Aorta (tissue), 5 donors: ENCODE measurements around the gene OGFR. TPM values are rescaled to one million over a fixed set of nuclear protein-coding genes. Genes with fewer than 3 reads are reported as not detected.

ENCODE experiments used
- ATAC-seq: fragments of 200-7000 bp; cut with Tn5 transposase; one replicate; pipeline ENCODE4 v1.9.1; 2022; ENCODE audit warnings: moderate library complexity; ENCODE audit not compliant: low FRiP score
- DNase-seq, 2 donors: peaks; one replicate each; pipeline ENCODE4 v3.0.0-alpha.2; 2020
- H3K27ac ChIP-seq, 2 donors: one replicate each; pipeline ENCODE4 v1.5.1; 2013; ENCODE audit warnings: low read length in 2 of 2, mild to moderate bottlenecking in 2 of 2, moderate library complexity in 2 of 2, control low read depth in 1 of 2, inconsistent platforms in 1 of 2, low read depth in 1 of 2
- H3K27me3 ChIP-seq, 2 donors: one replicate each; pipeline ENCODE4 v1.6.1; 2013; ENCODE audit warnings: control low read depth in 1 of 2, low read length in 1 of 2, mild to moderate bottlenecking in 1 of 2, moderate library complexity in 1 of 2; ENCODE audit not compliant: insufficient read depth in 2 of 2, control insufficient read depth in 1 of 2
- H3K36me3 ChIP-seq, 2 donors: one replicate each; pipeline ENCODE4 v1.6.1; 2013; ENCODE audit warnings: control low read depth in 1 of 2, low read length in 1 of 2, mild to moderate bottlenecking in 1 of 2; ENCODE audit not compliant: insufficient read depth in 2 of 2, control insufficient read depth in 1 of 2
- H3K4me1 ChIP-seq, 2 donors: one replicate each; pipeline ENCODE4 v1.6.1; 2013; ENCODE audit warnings: low read length in 2 of 2, control low read depth in 1 of 2, mild to moderate bottlenecking in 1 of 2, moderate library complexity in 1 of 2; ENCODE audit not compliant: insufficient read depth in 2 of 2, control insufficient read depth in 1 of 2
- H3K4me3 ChIP-seq, 2 donors: one replicate each; pipeline ENCODE4 v1.5.1; 2013; ENCODE audit warnings: low read length in 2 of 2, control low read depth in 1 of 2, mild to moderate bottlenecking in 1 of 2
- H3K9me3 ChIP-seq: one replicate; pipeline ENCODE4 v1.6.1; 2013; ENCODE audit warnings: mild to moderate bottlenecking, low read length; ENCODE audit not compliant: control insufficient read depth
- WGBS, 2 donors: extraction: QIAGEN DNeasy Blood & Tissue Kit; methylation state at CpG; one replicate each; pipeline ENCODE4 v1.1.7; 2013; 5-methylcytosine and 5-hydroxymethylcytosine counted together
- intact Hi-C, 2 donors: fragments of 100-400 bp; cut with DNase I; formaldehyde crosslinking; loops; one replicate each; pipeline versions ENCODE4 v1.14.2 to v1.15.0; 2022
- polyA plus RNA-seq, 2 donors: library from polyadenylated mRNA; stranded (reverse); fragments of 200-250 nt; gene quantifications; one replicate each; pipeline ENCODE4 v1.2.3, GENCODE V29; 2013
- total RNA-seq, 2 donors: library from RNA; stranded (reverse); fragmentation: NEBNext Ultra II Directional; extraction: Animal tissue kit (Norgen Biotek cat#: 25700); gene quantifications; one replicate each; pipeline ENCODE4 v1.2.1, GENCODE V29; 2021
- donor health status: healthy with polysubstance abuse.
- donor health status: Bipolar disorder and iron deficiency.
- donor health status: DM: no; HTN: no; CAD: no.
- donor health status: DM: no; HTN: no; CAD: no.
- donor health status: DM: yes; HTN: yes; CAD: no.

Gene OGFR
- total and polyA plus RNA-seq, 4 donors: 18.5 to 58.8 (median 37.1) TPM

DNA sequence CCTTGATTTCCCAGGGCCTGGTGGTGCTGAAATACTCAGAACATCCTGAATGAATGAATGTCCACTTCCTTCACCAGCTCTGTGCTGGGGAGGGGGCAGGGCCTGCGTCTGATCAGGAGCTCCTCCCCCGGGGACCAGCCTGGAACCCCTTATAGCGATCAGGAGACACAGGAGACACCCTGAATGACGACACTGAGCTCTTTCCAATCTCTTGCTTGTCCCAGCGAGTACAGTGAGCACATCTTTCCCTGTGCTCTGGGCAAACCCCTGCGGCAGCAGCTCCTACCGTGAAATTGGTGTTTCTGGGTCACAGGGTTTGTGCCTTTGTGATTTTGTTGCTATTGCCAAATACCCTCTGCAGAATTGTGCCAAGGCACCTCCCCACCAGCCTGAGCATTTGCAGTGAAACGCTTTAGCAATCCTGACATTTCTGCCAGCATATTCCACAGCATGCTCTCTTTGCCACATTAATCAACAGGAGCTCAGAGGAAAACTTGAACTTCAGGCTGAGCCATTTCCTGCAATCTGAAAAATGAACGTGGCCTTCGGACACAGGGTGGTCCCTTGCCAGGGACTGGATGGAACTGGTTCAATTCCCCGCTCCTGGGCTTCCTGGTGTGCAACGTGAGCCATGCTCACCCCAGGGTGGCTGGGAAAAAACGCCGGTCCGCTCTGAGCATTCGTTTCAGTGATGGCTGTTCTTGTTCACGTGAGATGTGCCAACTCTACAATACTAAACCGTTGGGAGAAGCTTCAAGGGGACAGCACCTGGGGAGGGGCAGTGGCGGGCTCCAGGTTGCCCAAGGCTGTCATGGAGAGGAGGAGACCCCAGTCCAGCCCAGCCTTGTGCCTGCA is 31.4 kb upstream of the OGFR start:
- no peak overlapping the region for H3K4me3 ChIP-seq
- H3K27ac ChIP-seq: no peak overlapping the region
- intact Hi-C loops: no loop called here
- no peaks in the 10 kb centered on the region for H3K36me3 ChIP-seq
- no peaks in the 10 kb centered on the region for H3K9me3 ChIP-seq
- no peaks in the 10 kb centered on the region for H3K4me1 ChIP-seq
- no peaks in the 10 kb centered on the region for H3K27me3 ChIP-seq
- peak in 1 of 2 donors; percentile 29 for DNase-seq
- no peak for ATAC-seq
- WGBS, 2 donors: 7 to 9% methylated on average over 19 of the region's 19 CpGs

DNA sequence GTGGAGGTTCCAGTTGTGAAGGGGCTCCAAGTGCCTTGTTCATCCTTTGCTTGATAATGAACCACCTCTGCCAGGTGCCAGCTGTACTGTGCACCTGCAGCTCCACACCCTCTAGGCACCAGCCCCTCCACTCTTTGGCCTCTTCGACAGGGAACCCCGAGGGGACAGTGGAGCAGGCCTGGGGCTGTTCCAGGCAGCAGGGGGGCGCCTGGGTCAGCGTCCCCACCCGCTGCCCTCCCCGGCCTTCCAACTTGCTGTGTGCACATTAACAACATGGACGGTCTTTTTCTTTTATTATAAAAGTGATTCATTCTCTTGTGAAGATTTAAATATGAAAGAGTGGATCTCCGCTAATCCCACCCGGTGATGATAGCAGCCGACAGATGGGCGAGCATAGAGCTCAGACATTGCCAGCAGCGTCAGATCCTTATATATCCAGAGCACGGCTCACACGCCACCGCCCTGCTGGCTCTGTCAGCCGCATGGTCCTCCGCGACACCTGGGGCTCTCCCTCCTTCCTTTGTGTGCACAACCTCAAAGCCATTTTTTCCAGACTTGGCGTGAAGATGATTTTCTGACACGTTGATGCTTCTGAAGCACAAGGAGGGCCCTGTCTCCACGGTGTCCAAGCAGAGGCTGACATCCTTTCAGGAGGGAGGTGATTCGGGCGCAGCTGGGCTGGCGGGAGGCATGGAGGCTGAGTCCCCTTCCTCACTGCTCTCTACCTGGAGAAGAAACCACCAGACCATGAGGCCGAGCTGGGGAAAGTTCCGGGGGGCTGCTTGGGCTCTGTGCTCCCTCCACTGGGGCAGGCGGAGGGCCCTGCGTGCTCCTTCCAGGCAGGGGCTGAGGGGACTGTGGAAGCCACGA is 30.6 kb upstream of the OGFR start:
- no peaks in the 10 kb centered on the region for H3K4me1 ChIP-seq
- H3K9me3 ChIP-seq: no peaks in the 10 kb centered on the region
- H3K36me3 ChIP-seq: no peaks in the 10 kb centered on the region
- intact Hi-C loops: no loop called here
- 91 to 92% methylated on average over 29 of the region's 29 CpGs for WGBS, 2 donors
- DNase-seq: no peak
- H3K4me3 ChIP-seq: no peak overlapping the region
- ATAC-seq: no peak
- H3K27ac ChIP-seq: no peak overlapping the region
- H3K27me3 ChIP-seq: no peaks in the 10 kb centered on the region

GRCh38 chr20:62774762-62775161 is 29.9 kb upstream of the OGFR start:
- ATAC-seq: no peak
- H3K27me3 ChIP-seq: no peaks in the 10 kb centered on the region
- intact Hi-C loops: no loop called here

GRCh38 chr20:62775206-62775605 is 29.4 kb upstream of the OGFR start:
- H3K4me1 ChIP-seq: no peaks in the 10 kb centered on the region
- no peak for DNase-seq
- no peak overlapping the region for H3K27ac ChIP-seq
- no peaks in the 10 kb centered on the region for H3K27me3 ChIP-seq
- H3K36me3 ChIP-seq: no peaks in the 10 kb centered on the region
- H3K4me3 ChIP-seq: no peak overlapping the region
- ATAC-seq: no peak
- intact Hi-C loops: no loop called here
- no peaks in the 10 kb centered on the region for H3K9me3 ChIP-seq
- 90 to 92% methylated on average over 9 of the region's 9 CpGs for WGBS, 2 donors

More at GRCh38 chr20:62774762-62775161, 29.9 kb upstream of the OGFR start:
- no peak for DNase-seq
- 86 to 88% methylated on average over 8 of the region's 8 CpGs for WGBS, 2 donors
- Histone ChIP-seq H3K4me3 (no peak overlapping the region), H3K9me3 (no peaks in the 10 kb centered on the region), H3K27ac (no peak overlapping the region), H3K4me1 (no peaks in the 10 kb centered on the region), H3K36me3 (no peaks in the 10 kb centered on the region)

- ATAC-seq (no peak), DNase-seq (no peak)
- intact Hi-C loops: no loop called here
- H3K36me3 ChIP-seq: no peaks in the 10 kb centered on the region
- no peak overlapping the region for H3K27ac ChIP-seq
- no peaks in the 10 kb centered on the region for H3K27me3 ChIP-seq
- H3K4me3 ChIP-seq: no peak overlapping the region
- H3K4me1 ChIP-seq: no peaks in the 10 kb centered on the region
- 82 to 87% methylated on average over 24 of the region's 24 CpGs for WGBS, 2 donors
- H3K9me3 ChIP-seq: no peaks in the 10 kb centered on the region
Measured at GRCh38 chr20:62776035-62776691, 28.5 kb upstream of the OGFR start.

DNA sequence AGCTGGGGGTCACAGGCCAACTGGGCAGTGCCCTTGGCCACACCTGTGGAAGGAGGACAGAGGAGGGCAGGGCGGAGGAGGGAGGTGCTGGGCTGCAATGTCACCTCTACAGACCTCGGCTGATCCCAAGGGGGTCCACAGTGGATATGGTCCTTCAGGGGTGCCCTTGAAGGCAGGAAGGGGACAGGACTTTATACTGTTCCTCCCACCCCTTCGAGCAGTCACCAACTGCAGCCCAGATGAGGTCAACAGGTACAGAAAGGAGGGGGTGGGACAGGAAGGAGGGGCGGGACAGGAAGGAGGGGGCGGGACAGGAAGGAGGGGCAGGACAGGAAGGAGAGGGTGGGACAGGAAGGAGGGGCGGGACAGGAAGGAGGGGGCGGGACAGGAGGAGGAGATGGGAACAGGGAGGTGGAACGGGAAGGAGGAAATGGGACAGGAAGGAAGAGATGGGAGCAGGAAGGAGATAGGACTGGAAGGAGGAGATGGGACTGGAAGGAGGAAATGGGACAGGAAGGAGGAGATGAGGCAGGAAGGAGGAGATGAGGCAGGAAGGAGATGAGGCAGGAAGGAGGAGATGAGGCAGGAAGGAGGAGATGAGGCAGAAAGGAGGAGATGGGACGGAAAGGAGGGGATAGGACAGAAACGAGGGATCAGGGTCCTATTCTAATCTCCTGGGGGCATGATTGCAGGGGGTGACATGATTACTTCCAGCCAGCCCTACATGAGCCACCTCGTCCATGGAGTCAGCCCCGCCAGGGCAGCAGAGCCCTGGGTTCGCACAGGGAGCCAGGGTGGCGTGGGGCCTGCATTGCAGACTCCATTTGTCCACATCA is 27.7 kb upstream of the OGFR start:
- DNase-seq (no peak), ATAC-seq (no peak)
- no peak overlapping the region for H3K4me3 ChIP-seq
- H3K27ac ChIP-seq: no peak overlapping the region
- H3K4me1 ChIP-seq: no peaks in the 10 kb centered on the region
- 79 to 85% methylated on average over 14 of the region's 14 CpGs for WGBS, 2 donors
- H3K9me3 ChIP-seq: no peaks in the 10 kb centered on the region
- intact Hi-C loops: no loop called here
- no peaks in the 10 kb centered on the region for H3K27me3 ChIP-seq
- H3K36me3 ChIP-seq: no peaks in the 10 kb centered on the region

- intact Hi-C loops: no loop called here
- ATAC-seq (no peak), DNase-seq (no peak)
- Histone ChIP-seq H3K4me3 (no peak overlapping the region), H3K36me3 (no peaks in the 10 kb centered on the region), H3K27ac (no peak overlapping the region), H3K4me1 (no peaks in the 10 kb centered on the region), H3K27me3 (no peaks in the 10 kb centered on the region), H3K9me3 (no peaks in the 10 kb centered on the region)
- WGBS, 2 donors: 90 to 92% methylated on average over 8 of the region's 8 CpGs
Measured at GRCh38 chr20:62777528-62777830, 27.2 kb upstream of the OGFR start.

DNA sequence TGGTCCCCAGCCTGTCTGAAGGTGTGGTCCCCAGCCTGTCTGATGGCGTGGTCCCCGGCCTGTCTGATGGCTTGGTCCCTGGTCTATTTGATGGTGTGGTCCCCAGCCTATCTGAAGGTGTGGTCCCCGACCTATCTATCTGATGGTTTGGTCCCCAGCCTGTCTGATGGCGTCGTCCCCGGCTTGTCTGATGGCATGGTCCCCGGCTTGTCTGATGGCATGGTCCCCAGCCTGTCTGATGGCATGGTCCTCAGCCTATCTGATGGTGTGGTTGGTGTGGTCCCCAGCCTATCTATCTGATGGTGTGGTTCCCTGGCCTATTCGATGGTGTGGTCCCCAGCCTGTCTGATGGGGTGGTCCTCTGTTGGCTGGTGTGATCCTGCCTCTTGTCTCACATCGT is 26.6 kb upstream of the OGFR start:
- ATAC-seq (no peak), DNase-seq (no peak)
- no peaks in the 10 kb centered on the region for H3K27me3 ChIP-seq
- no peak overlapping the region for H3K4me3 ChIP-seq
- intact Hi-C loops: no loop called here
- H3K27ac ChIP-seq: no peak overlapping the region
- H3K9me3 ChIP-seq: no peaks in the 10 kb centered on the region
- H3K36me3 ChIP-seq: no peaks in the 10 kb centered on the region
- H3K4me1 ChIP-seq: no peaks in the 10 kb centered on the region
- 95 to 97% methylated on average over 9 of the region's 9 CpGs for WGBS, 2 donors
